Stomach (tissue), 9 donors: ENCODE results near the gene CCL3. TPM values are rescaled to one million over a fixed set of nuclear protein-coding genes. Genes with fewer than 3 reads are reported as not detected.

Experiments
- DNase-seq, 2 donors: peaks; one replicate each; pipeline versions ENCODE4 v3.0.0 to v3.0.0-alpha.2; 2013 to 2019
- H3K27ac ChIP-seq, 5 donors: fragments of 200-600 bp in 4 of 5; sonication (generic) in 4 of 5; one replicate each; pipeline ENCODE4 v1.5.1; 2013 to 2019; ENCODE audit warnings: mild to moderate bottlenecking in 1 of 5, moderate library complexity in 1 of 5
- H3K27me3 ChIP-seq, 3 donors: fragments of 200-600 bp; sonication (generic); one replicate each; pipeline ENCODE4 v1.5.1; 2017 to 2019; ENCODE audit warnings: mixed run types in 1 of 3
- H3K36me3 ChIP-seq, 4 donors: fragments of 200-600 bp; sonication (generic); 1 replicate in 3 of 4; 2 replicates in 1 of 4; pipeline ENCODE4 v1.5.1; 2016 to 2019
- H3K4me1 ChIP-seq, 4 donors: fragments of 200-600 bp; sonication (generic); one replicate each; pipeline ENCODE4 v1.5.1; 2016 to 2019
- H3K4me3 ChIP-seq, 4 donors: fragments of 200-600 bp; sonication (generic) in 3 of 4; one replicate each; pipeline ENCODE4 v1.5.1; 2016 to 2019; ENCODE audit warnings: mild to moderate bottlenecking in 1 of 4
- H3K9me3 ChIP-seq, 4 donors: fragments of 200-600 bp; sonication (generic); one replicate each; pipeline ENCODE4 v1.5.1; 2016 to 2019
- CTCF ChIP-seq, 7 experiments: fragments of 450-650 bp in 4 of 7; fragments of 200-600 bp in 3 of 7; sonication (generic) in 3 of 7; IDR thresholded peaks; one replicate each; pipeline ENCODE4 v1.5.1; 2016 to 2019; ENCODE audit warnings: antibody characterized with exemption in 7 of 7, control low read depth in 2 of 7, mild to moderate bottlenecking in 1 of 7
- EP300 ChIP-seq: sonication (generic); formaldehyde crosslinking; IDR thresholded peaks from one replicate; pipeline ENCODE4 v1.6.1; 2017; ENCODE audit warnings: antibody characterized with exemption
- POLR2A ChIP-seq, 4 donors: fragments of 450-650 bp; IDR thresholded peaks; one replicate each; pipeline ENCODE4 v1.6.1; 2016; ENCODE audit warnings: antibody characterized with exemption in 4 of 4, control low read depth in 2 of 4, mild to moderate bottlenecking in 1 of 4, moderate library complexity in 1 of 4
- POLR2AphosphoS5 ChIP-seq, 3 donors: sonication (generic); formaldehyde crosslinking; IDR thresholded peaks; one replicate each; pipeline ENCODE4 v1.6.1; 2016; ENCODE audit warnings: antibody characterized with exemption in 3 of 3
- WGBS, 5 donors: extraction: QIAGEN DNeasy Blood & Tissue Kit in 3 of 5; methylation state at CpG; one replicate each; pipeline versions ENCODE4 v1.1.5 to v1.1.7; 2013 to 2018; 5-methylcytosine and 5-hydroxymethylcytosine counted together
- intact Hi-C: fragments of 100-400 bp; cut with DNase I; formaldehyde crosslinking; loops from one replicate; pipeline ENCODE4 v1.15.1; 2023; ENCODE audit warnings: low total_unique reads
- polyA plus RNA-seq, 3 donors: library from polyadenylated mRNA; stranded (reverse); fragments of 200-250 nt; gene quantifications; one replicate each; pipeline ENCODE4 v1.2.3, GENCODE V29; 2013
- total RNA-seq, 5 donors: library from RNA; depleted of rRNA; stranded (reverse); fragments of >200 nt; gene quantifications; one replicate each; pipeline versions ENCODE4 v1.1.0 to v1.2.3, GENCODE V29; 2014 to 2016
- donor health status: healthy with polysubstance abuse.
- donor health status: Bipolar disorder and iron deficiency.
- donor health status: healthy.

Gene CCL3
- total and polyA plus RNA-seq, 8 donors = 2.0 to 19.1 (median 2.9) TPM; not detected in 3

- Histone ChIP-seq H3K9me3 (no peaks in the 10 kb centered on the region), H3K4me1 (no peaks in the 10 kb centered on the region), H3K27ac (no peak within 1 kb of the TSS), H3K27me3 (no peaks in the 10 kb centered on the region), H3K36me3 (no peaks in the 10 kb centered on the region), H3K4me3 (no peak within 1 kb of the TSS)
- 69 to 79% (median 75%) methylated on average over 5 of the region's 5 CpGs for WGBS, 5 donors
- intact Hi-C loops = no loop called here
- TF ChIP-seq CTCF (IDR thresholded peaks at IDR 0.05) (no peak), POLR2A (IDR thresholded peaks at IDR 0.05) (no peak), EP300 (no peak), POLR2AphosphoS5 (IDR thresholded peaks at IDR 0.05) (no peak)
- DNase-seq = no peak
These were observed 26.0 kb downstream of the CCL3 start, which contains the start of gene CCL18 for GRCh38 chr17:36063786-36064541. TSS of gene CCL18 (plus strand) at chr17:36064272. CDS start at chr17:36064343, 71 bp downstream.

- no peaks in the 10 kb centered on the region for H3K27me3 ChIP-seq
- intact Hi-C loops = no loop called here
- TF ChIP-seq POLR2A (IDR thresholded peaks at IDR 0.05) (no peak), POLR2AphosphoS5 (IDR thresholded peaks at IDR 0.05) (no peak), EP300 (no peak), CTCF (IDR thresholded peaks at IDR 0.05) (no peak)
- no peaks in the 10 kb centered on the region for H3K9me3 ChIP-seq
- no peaks in the 10 kb centered on the region for H3K36me3 ChIP-seq
- no peak for DNase-seq
- H3K27ac ChIP-seq = no peak overlapping the region
- H3K4me3 ChIP-seq = no peak overlapping the region
- no peaks in the 10 kb centered on the region for H3K4me1 ChIP-seq
- 66 to 94% (median 86%) methylated on average over 2 of the region's 2 CpGs for WGBS, 5 donors
These were observed 29.1 kb downstream of the CCL3 start for GRCh38 chr17:36060816-36061215.

- DNase-seq = no peak
- no peak overlapping the region for H3K27ac ChIP-seq
- 81 to 91% (median 85%) methylated on average over 7 of the region's 7 CpGs for WGBS, 5 donors
- no peaks in the 10 kb centered on the region for H3K9me3 ChIP-seq
- no peaks in the 10 kb centered on the region for H3K36me3 ChIP-seq
- no peaks in the 10 kb centered on the region for H3K27me3 ChIP-seq
- no peaks in the 10 kb centered on the region for H3K4me1 ChIP-seq
- TF ChIP-seq CTCF (IDR thresholded peaks at IDR 0.05) (no peak), EP300 (no peak), POLR2AphosphoS5 (IDR thresholded peaks at IDR 0.05) (no peak), POLR2A (IDR thresholded peaks at IDR 0.05) (no peak)
- intact Hi-C loops = no loop called here
- no peak overlapping the region for H3K4me3 ChIP-seq
These were observed 30.5 kb downstream of the CCL3 start for GRCh38 chr17:36059406-36059805.

- H3K9me3 ChIP-seq = no peaks in the 10 kb centered on the region
- H3K4me1 ChIP-seq = no peaks in the 10 kb centered on the region
- no peak overlapping the region for H3K4me3 ChIP-seq
- no peak overlapping the region for H3K27ac ChIP-seq
- TF ChIP-seq CTCF (IDR thresholded peaks at IDR 0.05) (no peak), EP300 (no peak), POLR2A (IDR thresholded peaks at IDR 0.05) (no peak), POLR2AphosphoS5 (IDR thresholded peaks at IDR 0.05) (no peak)
- intact Hi-C loops = no loop called here
- H3K36me3 ChIP-seq = no peaks in the 10 kb centered on the region
- H3K27me3 ChIP-seq = no peaks in the 10 kb centered on the region
- DNase-seq = no peak
These were observed 32.0 kb downstream of the CCL3 start for GRCh38 chr17:36057911-36058310.
